ENCODE data around the gene IRAK2. TPM values are rescaled to one million over a fixed set of nuclear protein-coding genes. Genes with fewer than 3 reads are reported as not detected.

IRAK2 gene
- total RNA-seq, 2 donors from 2014 or later = 0.26 to 0.40 TPM

- H3K36me3 ChIP-seq (ENCODE audit: control insufficient read depth, insufficient read depth, low read length) = no peaks in the 10 kb centered on the region
- Mint-ChIP-seq H3K36me3 (ENCODE audit: low read depth) (no peaks in the 10 kb centered on the region), H3K9me3 (peaks cover 5% of the 10 kb centered on the region), H3K27me3 (ENCODE audit: insufficient read depth) (no peaks in the 10 kb centered on the region), H3K27ac (no peak overlapping the region), H3K4me1 (no peaks in the 10 kb centered on the region), H3K4me3 (no peak overlapping the region)
- no peak overlapping the region for H3K27ac ChIP-seq (ENCODE audit: low read depth, low read length)
- no peaks in the 10 kb centered on the region for H3K4me1 ChIP-seq (ENCODE audit: control insufficient read depth, insufficient read depth, low read length)
- TF ChIP-seq CTCF (conservative IDR thresholded peaks at IDR 0.05) = no peak
- 76 to 100% methylated on average over 2 to 3 of the region's 3 CpGs for WGBS, 2 experiments (ENCODE audit: insufficient coverage in 1 of 2, insufficient read length in 1 of 2)
- no peak for DNase-seq
- H3K9me3 ChIP-seq (ENCODE audit: control insufficient read depth, low read length) = no peaks in the 10 kb centered on the region
- no peak overlapping the region for H3K4me3 ChIP-seq (ENCODE audit: low read length)
- no peak overlapping the region for H3K9ac ChIP-seq (ENCODE audit: extremely low read depth, low read length, poor library complexity, severe bottlenecking)
- no peaks in the 10 kb centered on the region for H3K27me3 ChIP-seq (ENCODE audit: control insufficient read depth, insufficient read depth, low read length, poor library complexity, severe bottlenecking)
These were observed 52.6 kb downstream of the IRAK2 start for GRCh38 chr3:10217359-10217758.

GRCh38 chr3:10219737-10220136, 55.0 kb downstream of the IRAK2 start:
- Mint-ChIP-seq H3K27ac (no peak overlapping the region), H3K9me3 (peaks cover 5% of the 10 kb centered on the region), H3K4me3 (no peak overlapping the region), H3K36me3 (ENCODE audit: low read depth) (no peaks in the 10 kb centered on the region), H3K27me3 (ENCODE audit: insufficient read depth) (no peaks in the 10 kb centered on the region), H3K4me1 (no peaks in the 10 kb centered on the region)
- Histone ChIP-seq H3K9me3 (ENCODE audit: control insufficient read depth, low read length) (no peaks in the 10 kb centered on the region), H3K27me3 (ENCODE audit: control insufficient read depth, insufficient read depth, low read length, poor library complexity, severe bottlenecking) (no peaks in the 10 kb centered on the region), H3K4me3 (ENCODE audit: low read length) (no peak overlapping the region), H3K27ac (ENCODE audit: low read depth, low read length) (no peak overlapping the region), H3K9ac (ENCODE audit: extremely low read depth, low read length, poor library complexity, severe bottlenecking) (no peak overlapping the region), H3K36me3 (ENCODE audit: control insufficient read depth, insufficient read depth, low read length) (no peaks in the 10 kb centered on the region), H3K4me1 (ENCODE audit: control insufficient read depth, insufficient read depth, low read length) (no peaks in the 10 kb centered on the region)
- DNase-seq = no peak
- no peak for TF ChIP-seq CTCF (conservative IDR thresholded peaks at IDR 0.05)
- WGBS, 2 experiments (ENCODE audit: insufficient coverage in 1 of 2, insufficient read length in 1 of 2) = 91% methylated on average over 7 to 9 of the region's 9 CpGs

- Histone ChIP-seq H3K9ac (ENCODE audit: extremely low read depth, low read length, poor library complexity, severe bottlenecking) (no peak overlapping the region), H3K27me3 (ENCODE audit: control insufficient read depth, insufficient read depth, low read length, poor library complexity, severe bottlenecking) (no peaks in the 10 kb centered on the region), H3K27ac (ENCODE audit: low read depth, low read length) (no peak overlapping the region), H3K4me1 (ENCODE audit: control insufficient read depth, insufficient read depth, low read length) (no peaks in the 10 kb centered on the region), H3K4me3 (ENCODE audit: low read length) (no peak overlapping the region), H3K36me3 (ENCODE audit: control insufficient read depth, insufficient read depth, low read length) (no peaks in the 10 kb centered on the region), H3K9me3 (ENCODE audit: control insufficient read depth, low read length) (no peaks in the 10 kb centered on the region)
- TF ChIP-seq CTCF (conservative IDR thresholded peaks at IDR 0.05) = no peak
- DNase-seq = no peak
- H3K4me3 Mint-ChIP-seq = no peak overlapping the region
- peaks cover 4% of the 10 kb centered on the region for H3K4me1 Mint-ChIP-seq
- no peak overlapping the region for H3K27ac Mint-ChIP-seq
- no peaks in the 10 kb centered on the region for H3K9me3 Mint-ChIP-seq
- 83 to 91% methylated on average over 7 to 10 of the region's 10 CpGs for WGBS, 2 experiments (ENCODE audit: insufficient coverage in 1 of 2, insufficient read length in 1 of 2)
- H3K27me3 Mint-ChIP-seq (ENCODE audit: insufficient read depth) = no peaks in the 10 kb centered on the region
- H3K36me3 Mint-ChIP-seq (ENCODE audit: low read depth) = no peaks in the 10 kb centered on the region
These were observed 59.2 kb downstream of the IRAK2 start for GRCh38 chr3:10223676-10224639.

Measured in endodermal cell (in vitro differentiated cells).